Measurements from ENCODE around the gene ELN.
A peak's percentile ranks its signal among the peaks of the same experiment; 100 is the strongest.
"Not testable (repeated sequence)": the region's sequence is repeated elsewhere in the genome, so short reads cannot be mapped to it uniquely, and the experiment has no call there.

ELN gene

DNA sequence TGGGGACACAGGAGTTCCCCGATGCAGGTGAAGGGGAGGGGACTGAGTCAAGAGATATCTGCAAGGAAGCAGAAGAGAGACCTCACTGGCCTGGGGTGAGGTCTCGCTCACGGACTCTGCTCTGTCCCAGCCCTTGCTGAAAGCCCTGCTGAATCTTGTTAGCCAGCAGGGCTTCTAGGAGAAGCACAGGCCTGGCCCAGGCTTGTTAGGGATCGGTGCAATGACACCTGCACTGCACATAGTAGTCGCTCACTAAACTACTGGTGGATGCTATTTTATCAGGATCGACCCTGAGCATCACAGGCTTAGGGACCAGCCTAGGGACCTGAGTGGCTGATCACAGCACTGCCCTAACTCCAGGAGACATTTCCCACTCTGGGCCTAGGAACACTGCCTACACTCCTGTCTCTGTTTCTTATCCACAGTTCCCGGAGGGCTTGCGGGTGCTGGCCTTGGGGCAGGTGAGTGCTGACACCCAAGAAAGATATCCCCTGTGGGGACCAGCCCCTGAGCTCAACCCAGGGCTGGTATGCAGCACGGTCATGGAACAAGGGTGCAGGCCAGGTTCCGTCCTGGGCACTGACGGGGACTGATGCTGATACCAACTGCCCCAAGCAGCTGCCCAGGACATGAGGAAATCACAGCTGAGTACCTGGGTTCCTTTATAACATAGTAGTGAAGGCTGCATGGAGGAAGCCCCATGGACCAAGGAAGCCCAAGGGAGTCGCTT lies 13.0 kb downstream of the ELN start:
- TF ChIP-seq, protein P1, sequence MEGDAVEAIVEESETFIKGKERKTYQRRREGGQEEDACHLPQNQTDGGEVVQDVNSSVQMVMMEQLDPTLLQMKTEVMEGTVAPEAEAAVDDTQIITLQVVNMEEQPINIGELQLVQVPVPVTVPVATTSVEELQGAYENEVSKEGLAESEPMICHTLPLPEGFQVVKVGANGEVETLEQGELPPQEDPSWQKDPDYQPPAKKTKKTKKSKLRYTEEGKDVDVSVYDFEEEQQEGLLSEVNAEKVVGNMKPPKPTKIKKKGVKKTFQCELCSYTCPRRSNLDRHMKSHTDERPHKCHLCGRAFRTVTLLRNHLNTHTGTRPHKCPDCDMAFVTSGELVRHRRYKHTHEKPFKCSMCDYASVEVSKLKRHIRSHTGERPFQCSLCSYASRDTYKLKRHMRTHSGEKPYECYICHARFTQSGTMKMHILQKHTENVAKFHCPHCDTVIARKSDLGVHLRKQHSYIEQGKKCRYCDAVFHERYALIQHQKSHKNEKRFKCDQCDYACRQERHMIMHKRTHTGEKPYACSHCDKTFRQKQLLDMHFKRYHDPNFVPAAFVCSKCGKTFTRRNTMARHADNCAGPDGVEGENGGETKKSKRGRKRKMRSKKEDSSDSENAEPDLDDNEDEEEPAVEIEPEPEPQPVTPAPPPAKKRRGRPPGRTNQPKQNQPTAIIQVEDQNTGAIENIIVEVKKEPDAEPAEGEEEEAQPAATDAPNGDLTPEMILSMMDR (IDR thresholded peaks at IDR 0.05) = no peak
- peak overlapping the region; percentile 45 to 96 for H3K27ac ChIP-seq
- no peak for DNase-seq (ENCODE audit: low spot score)
- no peak overlapping the region for H3K4me3 ChIP-seq

DNA sequence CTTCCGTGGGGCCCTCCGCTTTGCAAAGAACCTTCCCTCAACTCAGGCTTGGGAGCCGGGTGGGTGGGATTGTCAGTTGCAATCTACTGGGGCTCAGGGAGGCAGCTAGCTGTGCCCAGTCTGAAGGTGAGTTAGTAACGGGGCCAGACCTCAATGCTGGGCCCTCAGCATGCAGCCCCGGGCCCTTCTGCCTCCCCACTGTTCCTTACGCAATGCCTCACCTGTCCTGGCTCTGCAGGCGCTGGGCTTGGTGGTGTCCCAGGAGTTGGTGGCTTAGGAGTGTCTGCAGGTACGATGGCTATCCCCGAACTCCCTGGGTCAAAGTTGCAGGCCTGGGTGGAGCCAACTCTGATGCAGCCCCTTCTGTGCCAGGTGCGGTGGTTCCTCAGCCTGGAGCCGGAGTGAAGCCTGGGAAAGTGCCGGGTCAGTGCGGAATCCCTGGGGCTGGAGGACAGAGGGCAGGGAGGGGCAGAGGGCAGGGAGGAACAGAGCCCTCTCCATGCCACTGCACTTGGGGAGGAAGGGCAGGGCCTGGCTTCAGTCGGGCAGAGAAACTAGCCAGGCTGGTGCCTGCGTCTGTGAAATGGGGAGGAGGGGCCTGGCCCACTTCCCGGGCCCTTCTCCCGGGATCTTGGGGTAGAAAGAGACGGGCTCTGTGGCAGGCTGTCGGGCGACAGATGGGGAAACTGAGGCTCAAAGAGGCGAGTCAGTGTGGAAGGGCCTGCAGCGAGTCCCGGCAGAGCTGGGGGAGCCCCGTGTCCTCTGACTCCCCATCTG lies 15.0 kb downstream of the ELN start:
- H3K27ac ChIP-seq = peak overlapping the region; percentile 66 to 77
- no peak for DNase-seq (ENCODE audit: low spot score)
- H3K4me3 ChIP-seq = no peak overlapping the region
- TF ChIP-seq, protein P1 (IDR thresholded peaks at IDR 0.05) = no peak

DNA sequence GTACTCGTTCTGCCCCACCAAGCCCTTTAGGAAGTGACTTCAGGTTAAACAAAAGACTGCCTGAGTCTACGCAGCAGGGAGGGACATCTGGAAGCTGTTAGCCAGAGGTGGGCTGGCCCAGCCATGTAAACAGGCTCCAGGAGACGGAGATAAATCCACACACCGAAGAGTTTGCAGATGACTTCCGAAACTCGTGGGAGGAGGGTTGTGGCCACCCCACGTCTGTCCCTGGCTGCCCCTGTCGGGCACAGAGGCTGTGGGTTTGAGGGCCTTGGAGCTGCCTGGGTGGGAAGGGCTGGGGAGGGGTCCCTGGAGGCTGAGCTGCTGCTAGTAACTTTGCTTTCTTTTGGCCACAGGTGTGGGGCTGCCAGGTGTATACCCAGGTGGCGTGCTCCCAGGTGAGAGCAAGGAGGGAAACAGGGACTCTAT lies 15.6 kb downstream of the ELN start:
- TF ChIP-seq, protein P1 (IDR thresholded peaks at IDR 0.05) = no peak
- Histone ChIP-seq H3K4me3 (no peak overlapping the region), H3K27ac (peak overlapping the region; percentile 66 to 77)
- no peak for DNase-seq (ENCODE audit: low spot score)

DNA sequence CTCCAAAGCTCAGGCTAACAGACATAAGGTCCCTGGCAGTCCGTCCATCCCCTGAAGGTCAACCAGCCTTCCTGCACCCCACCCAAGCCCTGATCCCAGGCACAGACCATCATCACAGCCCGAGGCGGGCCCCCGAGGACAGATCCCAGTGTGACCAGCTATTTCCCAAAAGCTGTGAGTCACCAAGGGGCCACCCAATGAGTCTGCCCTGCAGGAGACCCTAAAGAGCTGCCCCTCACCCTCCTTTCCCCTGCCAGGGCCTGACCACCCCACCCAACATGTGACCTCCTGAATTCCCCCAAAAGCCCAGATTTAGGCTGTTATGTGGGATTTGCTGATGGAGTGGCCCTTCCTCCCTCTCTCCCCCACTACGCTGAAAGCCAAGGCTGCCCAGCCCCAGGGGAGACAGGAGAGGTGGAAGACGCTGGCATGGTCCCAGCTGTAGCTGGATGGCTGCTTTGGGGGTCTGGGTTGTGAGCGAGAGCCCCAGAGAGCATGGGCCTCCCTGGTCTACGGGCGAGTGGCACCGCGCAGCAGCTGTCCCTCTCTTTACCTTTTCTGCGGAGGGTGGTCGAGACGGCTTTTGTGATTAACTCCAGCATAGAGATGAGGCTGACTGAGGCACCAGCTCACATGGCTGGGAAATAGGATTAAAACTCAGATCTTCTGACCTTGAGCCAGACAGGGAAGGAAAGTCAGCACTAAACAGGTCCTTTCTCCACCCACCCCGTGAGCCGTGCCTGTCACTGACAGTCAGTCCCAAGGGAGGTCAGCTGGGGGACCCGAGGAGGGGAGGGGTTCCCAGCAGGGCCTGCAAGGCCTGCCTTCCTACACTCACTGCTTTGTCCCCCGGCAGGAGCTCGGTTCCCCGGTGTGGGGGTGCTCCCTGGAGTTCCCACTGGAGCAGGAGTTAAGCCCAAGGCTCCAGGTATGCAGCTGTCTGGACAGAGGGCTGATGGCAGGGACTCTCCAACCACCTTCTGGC lies 16.7 kb downstream of the ELN start:
- TF ChIP-seq, protein P1 (IDR thresholded peaks at IDR 0.05) = no peak
- Histone ChIP-seq H3K27ac (peak overlapping the region; percentile 8 to 77), H3K4me3 (no peak overlapping the region)
- no peak for DNase-seq (ENCODE audit: low spot score)

DNA sequence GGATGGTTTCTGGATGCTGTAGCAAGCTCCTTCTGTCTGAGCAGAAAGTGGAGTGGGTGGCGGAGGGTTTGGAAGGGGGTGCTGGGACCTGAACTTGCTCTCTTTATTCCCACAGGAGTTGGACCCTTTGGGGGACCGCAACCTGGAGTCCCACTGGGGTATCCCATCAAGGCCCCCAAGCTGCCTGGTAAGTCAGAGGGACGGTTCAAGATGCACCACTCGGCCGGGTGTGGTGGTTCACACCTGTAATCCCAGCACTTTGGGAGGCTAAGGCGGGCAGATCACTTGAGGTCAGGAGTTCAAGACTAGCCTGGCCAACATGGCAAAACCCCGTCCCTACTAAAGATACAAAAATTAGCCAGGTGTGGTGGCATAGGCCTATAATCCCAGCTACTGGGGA lies 18.6 kb downstream of the ELN start:
- not testable (repeated sequence) for H3K4me3 ChIP-seq; DNase-seq (ENCODE audit: low spot score)
- peak overlapping the region in 1 of 2 donors; percentile 77 for H3K27ac ChIP-seq

DNA sequence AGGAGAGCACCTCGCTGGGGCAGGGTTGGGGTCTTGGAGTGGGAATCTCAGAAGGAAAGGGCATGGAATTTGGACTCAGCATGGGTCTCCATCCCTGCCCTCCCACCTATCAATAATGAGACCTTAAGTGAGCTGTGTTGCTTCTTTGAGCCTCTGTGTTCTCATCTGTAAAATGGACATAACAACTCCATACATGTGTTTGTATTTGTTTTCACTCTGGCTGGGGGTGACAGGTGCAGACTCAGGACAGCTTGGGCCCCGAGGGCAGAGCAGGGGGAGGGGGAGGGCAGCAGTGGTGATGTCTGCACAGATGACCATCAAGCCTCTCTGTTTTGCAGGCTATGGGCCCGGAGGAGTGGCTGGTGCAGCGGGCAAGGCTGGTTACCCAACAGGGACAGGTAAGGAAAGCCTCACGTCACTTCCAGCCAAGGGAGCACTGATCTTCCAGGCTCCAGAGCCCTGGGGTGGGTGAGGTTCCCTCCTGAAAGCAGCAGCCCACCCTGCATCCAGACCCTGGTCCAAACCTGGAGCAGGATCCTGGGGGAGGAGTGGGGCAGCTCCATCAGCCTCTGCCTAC lies 19.9 kb downstream of the ELN start:
- no peak overlapping the region for H3K27ac ChIP-seq
- no peak for DNase-seq (ENCODE audit: low spot score)
- no peak overlapping the region for H3K4me3 ChIP-seq
- TF ChIP-seq, protein P1 (IDR thresholded peaks at IDR 0.05) = no peak
